HepG2 (cell line): ENCODE measurements around the gene DIS3L2. TPM values are rescaled to one million over a fixed set of nuclear protein-coding genes. Genes with fewer than 3 reads are reported as not detected.

Experiments
- ATAC-seq: fragments of 200-7000 bp; cut with Tn5 transposase; 3 replicates; pipeline ENCODE4 v1.9.1; 2020; ENCODE audit warnings: mild to moderate bottlenecking, moderate library complexity
- BruUV-seq: library from RNA; stranded (reverse); fragments of 400-500 nt; replicated peaks from 2 replicates; lab custom pipeline; 2021; lab: Mats Ljungman, UMichigan
- CTCF ChIA-PET: fragments of 300-600 bp; formaldehyde crosslinking; extraction: SDS; loops from one replicate; lab custom pipeline; 2021; ENCODE audit warnings: low total read pairs, inconsistent platforms, low intra/inter-chr PET ratio; lab: Yijun Ruan, JAX
- POLR2A ChIA-PET: fragments of 350-600 bp; sonication (Branson Sonifier 250); formaldehyde crosslinking; loops from one replicate; lab custom pipeline; 2020; ENCODE audit warnings: antibody characterized with exemption, inconsistent platforms; lab: Yijun Ruan, JAX
- DNase-seq: peaks from one replicate; pipeline ENCODE4 v3.0.0-alpha.2; 2015; ENCODE audit warnings: low spot score
- FAIRE-seq: peaks from 3 replicates; lab custom pipeline; 2011; peaks lifted over from hg19 to GRCh38; lab: Jason Lieb, UNC
- H2AFZ ChIP-seq: one replicate; pipeline ENCODE4 v1.6.1; 2011; ENCODE audit warnings: low read length, inconsistent platforms
- H3K27ac ChIP-seq: fragments of 300-600 bp; 3 replicates; pipeline ENCODE4 v1.8.0; 2011; ENCODE audit warnings: mixed run types, mild to moderate bottlenecking, mixed read lengths, low read length, inconsistent platforms; ENCODE audit not compliant: insufficient read depth; ENCODE audit errors: extremely low read length
- H3K27me3 ChIP-seq, 2 experiments: fragments of 200-600 bp in 1 of 2; 2 replicates in 1 of 2; 3 replicates in 1 of 2; pipeline versions ENCODE4 v1.6.0 to v1.8.0; 2011; ENCODE audit warnings: low read length in 2 of 2, mild to moderate bottlenecking in 2 of 2, moderate library complexity in 2 of 2, inconsistent platforms in 1 of 2; ENCODE audit not compliant: insufficient read depth in 2 of 2, control insufficient read depth in 1 of 2
- H3K36me3 ChIP-seq, 2 experiments: fragments of 200-600 bp in 1 of 2; replicated peaks in 1 of 2; 2 replicates in 1 of 2; 3 replicates in 1 of 2; pipeline versions ENCODE4 v1.5.1 to v1.8.0; 2011; ENCODE audit warnings: low read length in 2 of 2, inconsistent platforms in 1 of 2; ENCODE audit not compliant: insufficient read depth in 2 of 2, control insufficient read depth in 1 of 2
- H3K4me1 ChIP-seq: 2 replicates; pipeline ENCODE4 v1.5.1; 2012; ENCODE audit warnings: low read length, inconsistent platforms; ENCODE audit not compliant: insufficient read depth
- H3K4me2 ChIP-seq: 2 replicates; pipeline ENCODE4 v1.6.0; 2011; ENCODE audit warnings: low read depth, low read length, inconsistent platforms
- H3K4me3 ChIP-seq, 3 experiments: fragments of 200-600 bp in 1 of 3; sonication (generic), shearing (Covaris generic) in 1 of 3; replicated peaks in 1 of 3; 2 replicates each; pipeline ENCODE4 v1.5.1; 2011 to 2016; ENCODE audit warnings: low read length in 3 of 3, inconsistent platforms in 2 of 3, low read depth in 2 of 3, mild to moderate bottlenecking in 2 of 3, control low read depth in 1 of 3, mixed read lengths in 1 of 3; ENCODE audit not compliant: insufficient read depth in 1 of 3
- H3K79me2 ChIP-seq: one replicate; pipeline ENCODE4 v1.6.1; 2011; ENCODE audit warnings: low read length, inconsistent platforms; ENCODE audit not compliant: insufficient read depth
- H3K9ac ChIP-seq: 2 replicates; pipeline ENCODE4 v1.6.0; 2011; ENCODE audit warnings: mild to moderate bottlenecking, low read depth, low read length, inconsistent platforms; ENCODE audit not compliant: insufficient read depth
- H3K9me3 ChIP-seq: 2 replicates; pipeline ENCODE4 v1.5.1; 2012; ENCODE audit warnings: mild to moderate bottlenecking, low read length
- H4K20me1 ChIP-seq: 2 replicates; pipeline ENCODE4 v1.6.0; 2011; ENCODE audit warnings: inconsistent platforms, mild to moderate bottlenecking, low read length, moderate library complexity; ENCODE audit not compliant: insufficient read depth
- CEBPZ ChIP-seq: IDR thresholded peaks from 2 replicates; pipeline ENCODE4 v1.6.1; 2012; ENCODE audit warnings: low read length, improper control_type of control experiment
- HES4 ChIP-seq: sonication (generic); formaldehyde crosslinking; IDR thresholded peaks from 2 replicates; pipeline ENCODE4 v1.9.0; 2021; ENCODE audit warnings: mild to moderate bottlenecking, missing genetic modification reagents, borderline replicate concordance
- IRF9 ChIP-seq: sonication (generic); formaldehyde crosslinking; IDR thresholded peaks from 2 replicates; pipeline ENCODE4 v1.8.0; 2022; ENCODE audit warnings: missing genetic modification reagents, mild to moderate bottlenecking, borderline replicate concordance
- SP4 ChIP-seq: sonication (generic); formaldehyde crosslinking; IDR thresholded peaks from 2 replicates; pipeline ENCODE4 v1.8.1; 2023; ENCODE audit warnings: mild to moderate bottlenecking, missing genetic modification reagents
- SRF ChIP-seq: IDR thresholded peaks from 2 replicates; pipeline ENCODE4 v1.6.1; 2011; ENCODE audit warnings: mild to moderate bottlenecking, low read depth, low read length, moderate library complexity
- ZNF10 ChIP-seq: sonication (generic); formaldehyde crosslinking; IDR thresholded peaks from 2 replicates; pipeline ENCODE4 v1.4.0; 2020; ENCODE audit warnings: mild to moderate bottlenecking, low read depth, missing genetic modification reagents, borderline replicate concordance
- ZNF691 ChIP-seq: sonication (generic); formaldehyde crosslinking; IDR thresholded peaks from 2 replicates; pipeline ENCODE4 v1.4.0; 2020; ENCODE audit warnings: missing genetic modification reagents, low read depth, mild to moderate bottlenecking, borderline replicate concordance
- ZNF83 ChIP-seq: sonication (generic); formaldehyde crosslinking; IDR thresholded peaks from 2 replicates; pipeline ENCODE4 v1.4.0; 2020; ENCODE audit warnings: missing genetic modification reagents, mild to moderate bottlenecking, borderline replicate concordance
- WGBS: methylation state at CpG from one replicate; pipeline ENCODE4 v1.1.6; 2017; ENCODE audit warnings: low lambda C conversion rate; 5-methylcytosine and 5-hydroxymethylcytosine counted together
- in situ Hi-C: cut with HindIII; loops from 2 replicates; pipeline ENCODE4 v1.10.0; 2017; ENCODE audit warnings: low pct_unique_long_range_greater_than_20kb; ENCODE audit not compliant: extremely low pct_ligation_motif_present
- intact Hi-C: fragments of 100-400 bp; cut with micrococcal nuclease; formaldehyde crosslinking; loops from one replicate; pipeline ENCODE4 v1.10.0; 2022; ENCODE audit not compliant: unreplicated experiment
- polyA plus RNA-seq, 8 experiments: library from polyadenylated mRNA; depleted of rRNA in 3 of 8; stranded (reverse) in 7 of 8; unstranded in 1 of 8; fragments of >200 nt; fragmentation: Illumina TruSeq in 4 of 8; extraction: Trizol in 4 of 8; gene quantifications; 2 replicates each; pipeline versions ENCODE4 v1.2.1 to v1.2.3, GENCODE V29; 2011 to 2016; ENCODE audit warnings: low read depth in 4 of 8, missing spikeins in 1 of 8, mixed read lengths in 1 of 8; ENCODE audit not compliant: insufficient read depth in 1 of 8
- total RNA-seq, 5 experiments: library from RNA; depleted of rRNA; stranded (reverse); fragments of >200 nt; fragmentation: Illumina TruSeq; extraction: Trizol; gene quantifications; 2 replicates each; pipeline ENCODE4 v1.2.3, GENCODE V29; 2016; ENCODE audit warnings: low read depth in 1 of 5
- TF ChIP-seq, protein P1 (sequence below): sonication (generic); formaldehyde crosslinking; IDR thresholded peaks from 2 replicates; pipeline ENCODE4 v1.9.0; 2021; ENCODE audit warnings: missing genetic modification reagents, mild to moderate bottlenecking, borderline replicate concordance

The DIS3L2 gene
- total and polyA plus RNA-seq, 2 of the 13 experiments (the other 11 are each of a cell fraction or from before 2014, with no cell fraction given), result 7.0 to 23.9 TPM

- 96% methylated on average over 9 of the region's 9 CpGs for WGBS
Measured at GRCh38 chr2:232282508-232283055, 321.1 kb downstream of the DIS3L2 start.

More at GRCh38 chr2:232282508-232283055, 321.1 kb downstream of the DIS3L2 start:
- no peak overlapping the region for H3K4me3 ChIP-seq
- ATAC-seq, result no peak
- POLR2A ChIA-PET, result no interaction called here
- H4K20me1 ChIP-seq, result no peaks in the 10 kb centered on the region
- no peak overlapping the region for H3K4me2 ChIP-seq
- no peak for TF ChIP-seq ZNF83 (CRISPR knock-in tag)
- TF ChIP-seq, protein P1, sequence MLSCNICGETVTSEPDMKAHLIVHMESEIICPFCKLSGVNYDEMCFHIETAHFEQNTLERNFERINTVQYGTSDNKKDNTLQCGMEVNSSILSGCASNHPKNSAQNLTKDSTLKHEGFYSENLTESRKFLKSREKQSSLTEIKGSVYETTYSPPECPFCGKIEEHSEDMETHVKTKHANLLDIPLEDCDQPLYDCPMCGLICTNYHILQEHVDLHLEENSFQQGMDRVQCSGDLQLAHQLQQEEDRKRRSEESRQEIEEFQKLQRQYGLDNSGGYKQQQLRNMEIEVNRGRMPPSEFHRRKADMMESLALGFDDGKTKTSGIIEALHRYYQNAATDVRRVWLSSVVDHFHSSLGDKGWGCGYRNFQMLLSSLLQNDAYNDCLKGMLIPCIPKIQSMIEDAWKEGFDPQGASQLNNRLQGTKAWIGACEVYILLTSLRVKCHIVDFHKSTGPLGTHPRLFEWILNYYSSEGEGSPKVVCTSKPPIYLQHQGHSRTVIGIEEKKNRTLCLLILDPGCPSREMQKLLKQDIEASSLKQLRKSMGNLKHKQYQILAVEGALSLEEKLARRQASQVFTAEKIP (CRISPR knock-in tag), result no peak
- TF ChIP-seq ZNF10 (CRISPR knock-in tag), result no peak
- TF ChIP-seq IRF9 (CRISPR knock-in tag), result no peak
- no peak for TF ChIP-seq SP4
- no peak for TF ChIP-seq HES4 (CRISPR knock-in tag)
- no peak for TF ChIP-seq CEBPZ
- TF ChIP-seq ZNF691, result no peak
- no peak for TF ChIP-seq SRF
- BruUV-seq, result no TSS peak
- H2AFZ ChIP-seq, result no peak overlapping the region
- no peak overlapping the region for H3K9ac ChIP-seq
- no peak for DNase-seq
- FAIRE-seq, result no peak
- H3K27me3 ChIP-seq, result no peaks in the 10 kb centered on the region
- in situ Hi-C loops, result no loop called here
- intact Hi-C loops, result no loop called here
- no peaks in the 10 kb centered on the region for H3K9me3 ChIP-seq
- CTCF ChIA-PET, result no interaction called here
- peaks cover 1 to 11% of the 10 kb centered on the region in 2 experiments; a peak in 2 of 5 replicates for H3K36me3 ChIP-seq
- H3K4me1 ChIP-seq, result no peaks in the 10 kb centered on the region
- no peaks in the 10 kb centered on the region for H3K79me2 ChIP-seq
- no peak overlapping the region for H3K27ac ChIP-seq
